Renal cortical epithelial cell (primary cell): ENCODE measurements around the gene PKDREJ. TPM values are rescaled to one million over a fixed set of nuclear protein-coding genes. Genes with fewer than 3 reads are reported as not detected.

Experiments used
- DNase-seq: peaks from one replicate; pipeline ENCODE4 v3.0.0-alpha.2; 2011; ENCODE audit warnings: low read depth
- total RNA-seq: library from RNA; depleted of rRNA; stranded (reverse); fragments of >200 nt; gene quantifications from 2 replicates; pipeline ENCODE4 v1.2.3, GENCODE V29; 2014

The PKDREJ gene
- total RNA-seq, 1 donor from 2014 or later: not detected

- no peak for DNase-seq
These were observed 25.6 kb downstream of the PKDREJ start for GRCh38 chr22:46237453-46238124.

GRCh38 chr22:46234969-46235368 is 28.2 kb downstream of the PKDREJ start:
- no peak for DNase-seq

GRCh38 chr22:46233231-46233630 is 29.9 kb downstream of the PKDREJ start:
- peak; percentile 79 for DNase-seq

GRCh38 chr22:46230262-46230901 is 32.8 kb downstream of the PKDREJ start:
- no peak for DNase-seq

- no peak for DNase-seq
These were observed 33.4 kb downstream of the PKDREJ start for GRCh38 chr22:46229701-46230100.

- no peak for DNase-seq
These were observed 36.6 kb downstream of the PKDREJ start for GRCh38 chr22:46226577-46226976.

GRCh38 chr22:46225631-46226030 is 37.5 kb downstream of the PKDREJ start:
- no peak for DNase-seq

- no peak for DNase-seq
These were observed 38.2 kb downstream of the PKDREJ start for GRCh38 chr22:46224898-46225290.

GRCh38 chr22:46224044-46224897 is 38.9 kb downstream of the PKDREJ start:
- DNase-seq: no peak

GRCh38 chr22:46220921-46221320 is 42.2 kb downstream of the PKDREJ start:
- DNase-seq: no peak

- no peak for DNase-seq
These were observed 43.5 kb downstream of the PKDREJ start for GRCh38 chr22:46219636-46220035.

- no peak for DNase-seq
These were observed 48.5 kb downstream of the PKDREJ start for GRCh38 chr22:46214616-46215015.

GRCh38 chr22:46214149-46214548 is 49.0 kb downstream of the PKDREJ start:
- no peak for DNase-seq

- DNase-seq: no peak
These were observed 50.1 kb downstream of the PKDREJ start for GRCh38 chr22:46213052-46213451.

- no peak for DNase-seq
These were observed 50.9 kb downstream of the PKDREJ start for GRCh38 chr22:46212195-46212594.

- DNase-seq: no peak
These were observed 53.9 kb downstream of the PKDREJ start for GRCh38 chr22:46209262-46209661.

Other genes with a start within 250 kb of the PKDREJ start
- gene PPARA, start 112.8 kb downstream of the PKDREJ start, total RNA-seq: 9.2 and 19.8 TPM in 2 replicates
- 9.0 and 10.4 TPM in 2 replicates for gene CDPF1, start 13.1 kb downstream of the PKDREJ start, total RNA-seq
- gene TTC38, start 4.7 kb upstream of the PKDREJ start, total RNA-seq: 20.1 and 31.8 TPM in 2 replicates
- 0.20 and 3.3 TPM in 2 replicates for gene GTSE1, start 33.5 kb upstream of the PKDREJ start, total RNA-seq
- gene TRMU, start 72.4 kb upstream of the PKDREJ start, total RNA-seq: 24.3 and 41.2 TPM in 2 replicates